Retinal pigment epithelial cell (primary cell): ENCODE data around the gene HIBADH.
"Not testable (repeated sequence)": the region's sequence is repeated elsewhere in the genome, so short reads cannot be mapped to it uniquely, and the experiment has no call there.

ENCODE experiments used
- DNase-seq: peaks from one replicate; pipeline ENCODE4 v3.0.0-alpha.2; 2010; ENCODE audit warnings: low read depth
- H3K4me3 ChIP-seq: 2 replicates; pipeline ENCODE4 v1.5.1; 2011; ENCODE audit warnings: mild to moderate bottlenecking, low read length, control low read depth, moderate library complexity
- TF ChIP-seq, protein P1 (sequence below): conservative IDR thresholded peaks from 2 replicates; pipeline ENCODE4 v1.5.1; 2011; ENCODE audit warnings: low read depth, low read length, control low read depth, inconsistent platforms

Gene HIBADH

DNA sequence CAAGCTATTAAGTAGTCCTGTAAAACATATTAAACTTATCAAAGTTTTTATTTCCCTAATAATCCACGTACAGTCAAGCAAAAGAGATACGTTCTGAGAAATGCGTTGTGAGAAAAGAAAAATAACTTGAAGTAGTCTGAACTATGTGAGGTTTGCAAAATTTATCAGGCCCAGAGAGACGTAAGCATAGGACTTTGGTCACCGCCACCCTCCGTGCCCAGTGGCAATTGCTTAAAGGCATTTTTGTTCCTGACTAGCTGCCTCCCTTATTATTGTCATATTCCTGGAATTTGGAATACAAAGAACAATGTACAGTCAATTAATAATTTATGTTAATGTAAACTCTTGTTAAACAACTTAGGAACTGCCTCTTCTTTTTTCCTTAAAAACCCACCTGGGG is 22.8 kb downstream of the HIBADH start:
- no peak overlapping the region for H3K4me3 ChIP-seq
- no peak for DNase-seq
- TF ChIP-seq, protein P1, sequence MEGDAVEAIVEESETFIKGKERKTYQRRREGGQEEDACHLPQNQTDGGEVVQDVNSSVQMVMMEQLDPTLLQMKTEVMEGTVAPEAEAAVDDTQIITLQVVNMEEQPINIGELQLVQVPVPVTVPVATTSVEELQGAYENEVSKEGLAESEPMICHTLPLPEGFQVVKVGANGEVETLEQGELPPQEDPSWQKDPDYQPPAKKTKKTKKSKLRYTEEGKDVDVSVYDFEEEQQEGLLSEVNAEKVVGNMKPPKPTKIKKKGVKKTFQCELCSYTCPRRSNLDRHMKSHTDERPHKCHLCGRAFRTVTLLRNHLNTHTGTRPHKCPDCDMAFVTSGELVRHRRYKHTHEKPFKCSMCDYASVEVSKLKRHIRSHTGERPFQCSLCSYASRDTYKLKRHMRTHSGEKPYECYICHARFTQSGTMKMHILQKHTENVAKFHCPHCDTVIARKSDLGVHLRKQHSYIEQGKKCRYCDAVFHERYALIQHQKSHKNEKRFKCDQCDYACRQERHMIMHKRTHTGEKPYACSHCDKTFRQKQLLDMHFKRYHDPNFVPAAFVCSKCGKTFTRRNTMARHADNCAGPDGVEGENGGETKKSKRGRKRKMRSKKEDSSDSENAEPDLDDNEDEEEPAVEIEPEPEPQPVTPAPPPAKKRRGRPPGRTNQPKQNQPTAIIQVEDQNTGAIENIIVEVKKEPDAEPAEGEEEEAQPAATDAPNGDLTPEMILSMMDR: no peak

DNA sequence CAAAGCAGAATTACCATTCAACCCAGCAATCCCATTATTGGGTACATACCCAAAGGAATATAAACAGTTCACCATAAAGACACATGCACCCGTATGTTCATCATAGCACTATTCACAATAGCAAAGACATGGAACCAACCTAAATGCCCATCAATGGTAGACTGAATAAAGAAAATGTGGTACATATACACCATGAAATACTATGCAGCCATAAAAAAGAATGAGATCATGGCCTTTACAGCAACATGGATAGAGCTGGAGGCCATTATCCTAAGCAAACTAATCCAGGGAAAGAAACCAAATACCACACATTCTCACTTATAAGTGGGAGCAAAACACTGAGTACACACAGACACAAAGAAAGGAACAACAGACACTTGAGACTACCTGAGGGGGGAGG is 23.6 kb downstream of the HIBADH start:
- not testable (repeated sequence) for DNase-seq, H3K4me3 ChIP-seq

DNA sequence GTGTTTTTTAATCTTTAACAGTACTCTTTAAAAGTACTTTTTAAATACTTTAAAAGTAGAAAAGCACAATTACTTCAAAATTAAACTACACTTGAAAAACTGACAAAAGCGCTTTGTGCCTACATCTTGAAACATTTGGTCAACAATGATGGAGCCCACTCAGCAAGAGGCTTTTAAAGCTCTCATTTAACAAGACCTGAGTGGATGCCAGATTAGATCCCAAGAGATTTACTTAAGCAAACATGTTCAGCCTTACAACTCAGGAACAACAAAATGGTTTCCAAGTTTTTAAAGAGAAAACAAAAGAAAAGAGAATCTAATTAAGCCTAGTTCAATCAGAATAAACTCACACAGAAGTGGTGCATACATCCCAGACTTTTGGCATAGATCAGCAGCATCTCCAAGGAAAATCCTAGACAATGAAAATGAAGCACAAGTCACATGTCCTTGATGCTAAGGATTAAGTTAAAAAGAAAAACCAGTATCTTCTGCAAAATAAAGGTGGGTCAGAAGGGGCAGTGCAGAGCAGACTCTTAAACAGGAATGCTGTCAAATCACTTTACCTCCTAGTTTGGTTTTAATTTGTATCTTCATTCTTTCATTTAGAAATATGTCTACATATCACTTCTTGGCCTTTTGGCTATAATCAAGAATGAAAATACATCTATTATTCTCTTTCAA is 26.2 kb downstream of the HIBADH start:
- TF ChIP-seq, protein P1: no peak
- H3K4me3 ChIP-seq: no peak overlapping the region
- DNase-seq: no peak

DNA sequence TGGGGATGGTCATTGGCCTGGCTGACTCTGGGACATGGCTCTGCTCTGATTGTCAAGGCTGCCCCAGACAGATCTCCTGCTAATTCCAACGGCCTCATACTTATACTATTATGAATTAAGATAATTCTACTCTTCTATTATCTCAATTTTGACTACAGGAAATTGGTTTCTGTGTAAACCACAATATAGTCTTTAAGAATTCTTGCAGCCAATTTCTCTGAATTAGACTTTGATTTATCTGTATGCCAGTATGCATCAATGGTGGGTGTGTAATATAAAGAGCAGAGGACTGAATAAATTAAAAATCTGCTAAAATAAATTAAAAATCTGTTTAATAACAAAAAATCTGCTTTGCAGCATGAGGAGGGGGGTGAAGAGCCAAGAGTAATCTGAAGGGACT is 27.0 kb downstream of the HIBADH start:
- DNase-seq: no peak
- TF ChIP-seq, protein P1: no peak
- H3K4me3 ChIP-seq: no peak overlapping the region

DNA sequence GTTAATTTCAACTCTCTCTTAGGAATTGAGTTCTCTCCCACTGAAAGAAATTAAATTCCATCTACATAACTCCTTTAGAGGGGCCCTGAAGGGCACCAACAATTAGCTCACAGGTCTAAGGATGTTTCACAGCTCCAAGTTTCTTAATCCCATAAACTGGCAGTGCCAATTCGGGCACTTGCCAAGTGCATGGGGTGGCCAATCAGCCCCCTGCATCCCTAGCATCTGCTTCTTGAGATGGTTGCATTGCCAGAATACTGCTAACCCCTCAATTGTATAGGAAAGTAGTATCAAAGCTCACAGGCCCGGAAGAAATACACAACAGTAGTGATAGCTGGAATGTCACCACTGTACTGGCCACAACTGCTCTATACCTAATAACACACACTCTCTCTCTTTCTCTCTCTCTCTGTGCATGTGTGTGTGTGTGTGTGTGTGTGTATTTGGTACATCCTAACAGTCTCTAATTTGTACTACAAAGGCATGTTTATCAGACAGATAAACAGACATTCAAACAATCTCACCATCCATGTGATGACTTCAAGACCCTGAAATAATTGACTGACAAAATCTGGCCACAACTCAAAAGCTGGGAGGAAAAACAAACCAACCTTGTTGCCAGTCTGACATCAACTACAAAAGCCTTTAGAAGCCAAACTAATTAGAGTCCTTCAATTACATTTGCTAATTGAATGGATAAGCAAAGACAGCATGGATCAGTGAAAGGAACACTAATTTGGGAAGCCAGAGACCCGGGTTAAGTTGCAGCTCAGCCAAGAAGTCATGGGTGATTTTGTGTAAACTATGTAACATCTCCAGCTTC is 27.8 kb downstream of the HIBADH start:
- H3K4me3 ChIP-seq: no peak overlapping the region
- TF ChIP-seq, protein P1: no peak
- DNase-seq: no peak

DNA sequence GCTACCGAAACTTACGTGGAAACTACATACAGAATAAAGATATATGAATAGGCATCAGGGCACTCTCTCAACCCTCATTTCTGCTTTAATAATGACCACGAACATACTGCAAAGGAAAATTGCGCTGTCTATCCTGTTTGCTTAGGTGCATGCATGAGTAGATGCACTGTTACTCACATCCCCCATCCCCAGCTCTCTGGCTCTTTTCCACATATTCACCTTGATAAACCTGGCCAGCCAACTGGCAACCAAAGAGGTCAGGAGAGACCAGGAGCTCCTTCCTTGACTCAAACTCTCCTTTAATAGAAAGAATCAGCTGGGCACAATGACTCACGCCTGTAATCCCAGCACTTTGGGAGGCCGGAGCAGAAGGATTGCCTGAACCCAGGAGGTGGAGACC is 29.6 kb downstream of the HIBADH start:
- DNase-seq: no peak
- TF ChIP-seq, protein P1: no peak

DNA sequence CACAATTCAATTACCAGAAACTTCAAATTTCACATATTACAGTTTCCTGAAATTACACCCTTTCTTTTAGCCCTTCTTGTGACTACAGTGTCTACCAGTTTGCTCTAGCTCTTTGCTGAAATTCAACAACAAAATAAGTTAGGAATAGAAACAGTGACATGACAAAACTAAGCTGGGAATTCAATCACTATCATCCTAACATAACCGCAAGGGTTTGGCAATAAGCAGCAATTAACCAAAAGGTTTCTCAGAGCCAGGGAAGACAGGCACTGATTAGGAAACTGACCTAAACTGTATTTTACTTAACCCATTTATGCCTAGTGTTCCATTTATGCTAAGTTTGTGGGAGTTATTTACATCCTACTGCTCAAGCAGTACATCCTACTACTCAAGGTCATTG is 31.3 kb downstream of the HIBADH start:
- TF ChIP-seq, protein P1: no peak
- DNase-seq: no peak
- no peak overlapping the region for H3K4me3 ChIP-seq

More for the DNA sequence above, 29.6 kb downstream of the HIBADH start:
- no peak overlapping the region for H3K4me3 ChIP-seq
